Effector memory CD4-positive, alpha-beta T cell (primary cell): ENCODE data around the gene MTX3.

Experiments
- DNase-seq, 3 donors: peaks; one replicate each; pipeline ENCODE4 v3.0.0-alpha.2; 2020
- H3K27ac ChIP-seq: 2 replicates; pipeline ENCODE4 v1.7.0; 2013; ENCODE audit warnings: mild to moderate bottlenecking, low read length, moderate library complexity; ENCODE audit not compliant: insufficient read depth, poor library complexity, severe bottlenecking
- H3K27me3 ChIP-seq: replicated peaks from 2 replicates; pipeline ENCODE4 v1.7.0; 2013; ENCODE audit warnings: mild to moderate bottlenecking, low read length; ENCODE audit not compliant: insufficient read depth, control insufficient read depth, poor library complexity, severe bottlenecking
- H3K36me3 ChIP-seq: 2 replicates; pipeline ENCODE4 v1.7.0; 2013; ENCODE audit warnings: mild to moderate bottlenecking, low read length, moderate library complexity; ENCODE audit not compliant: control insufficient read depth, insufficient read depth
- H3K4me1 ChIP-seq: 2 replicates; pipeline ENCODE4 v1.7.0; 2013; ENCODE audit warnings: low read length, mild to moderate bottlenecking; ENCODE audit not compliant: control insufficient read depth, insufficient read depth, poor library complexity, severe bottlenecking
- H3K4me3 ChIP-seq: 2 replicates; pipeline ENCODE4 v1.7.0; 2013; ENCODE audit warnings: low read length, low read depth, mild to moderate bottlenecking; ENCODE audit not compliant: insufficient read depth, poor library complexity, severe bottlenecking
- H3K9me3 ChIP-seq: 2 replicates; pipeline ENCODE4 v1.7.0; 2013; ENCODE audit warnings: mild to moderate bottlenecking, low read length, moderate library complexity; ENCODE audit not compliant: control insufficient read depth

Gene MTX3

DNA sequence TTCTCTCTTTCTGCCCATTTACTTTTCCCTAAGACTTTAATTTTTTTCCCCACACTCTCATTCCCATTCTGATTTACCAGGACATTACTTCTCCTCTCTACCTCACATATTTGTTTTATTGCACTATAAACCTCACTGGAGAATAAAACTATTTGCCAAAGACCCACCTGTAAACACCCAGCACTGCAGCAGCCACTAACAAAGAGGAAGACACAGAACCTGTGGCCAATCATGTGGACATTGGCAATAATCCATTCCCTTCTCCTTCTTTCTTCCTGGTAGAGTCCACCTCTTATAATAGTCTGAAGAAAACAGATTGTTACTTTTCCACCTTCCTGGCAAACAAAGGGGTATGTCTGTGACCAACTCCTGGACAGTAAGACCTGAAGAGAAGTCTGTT lies 35.8 kb upstream of the MTX3 start:
- no peaks in the 10 kb centered on the region for H3K36me3 ChIP-seq
- H3K4me1 ChIP-seq, result no peaks in the 10 kb centered on the region
- no peaks in the 10 kb centered on the region for H3K27me3 ChIP-seq
- no peaks in the 10 kb centered on the region for H3K9me3 ChIP-seq
- no peak overlapping the region for H3K4me3 ChIP-seq
- no peak for DNase-seq
- H3K27ac ChIP-seq, result no peak overlapping the region

DNA sequence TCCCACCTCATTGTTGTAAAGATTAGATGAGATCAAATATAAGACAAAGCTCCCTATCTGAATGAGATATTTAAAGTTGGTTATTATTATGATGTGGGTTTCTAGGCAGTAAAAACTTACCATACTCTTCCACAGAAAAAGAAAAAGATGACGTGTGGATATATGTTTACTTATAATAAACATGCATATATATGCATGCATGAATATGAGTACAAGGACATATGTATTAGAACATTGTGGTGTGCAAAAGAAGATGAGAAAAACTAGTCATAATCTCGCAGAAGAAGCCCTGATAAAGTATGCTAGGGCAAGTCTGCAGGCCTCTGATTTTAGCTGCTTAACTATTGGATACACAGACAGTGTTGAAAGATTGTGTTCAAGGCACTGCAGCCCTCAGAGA lies 34.0 kb upstream of the MTX3 start:
- no peaks in the 10 kb centered on the region for H3K9me3 ChIP-seq
- no peaks in the 10 kb centered on the region for H3K4me1 ChIP-seq
- H3K4me3 ChIP-seq, result no peak overlapping the region
- H3K27ac ChIP-seq, result no peak overlapping the region
- H3K36me3 ChIP-seq, result no peaks in the 10 kb centered on the region
- no peak for DNase-seq
- no peaks in the 10 kb centered on the region for H3K27me3 ChIP-seq

DNA sequence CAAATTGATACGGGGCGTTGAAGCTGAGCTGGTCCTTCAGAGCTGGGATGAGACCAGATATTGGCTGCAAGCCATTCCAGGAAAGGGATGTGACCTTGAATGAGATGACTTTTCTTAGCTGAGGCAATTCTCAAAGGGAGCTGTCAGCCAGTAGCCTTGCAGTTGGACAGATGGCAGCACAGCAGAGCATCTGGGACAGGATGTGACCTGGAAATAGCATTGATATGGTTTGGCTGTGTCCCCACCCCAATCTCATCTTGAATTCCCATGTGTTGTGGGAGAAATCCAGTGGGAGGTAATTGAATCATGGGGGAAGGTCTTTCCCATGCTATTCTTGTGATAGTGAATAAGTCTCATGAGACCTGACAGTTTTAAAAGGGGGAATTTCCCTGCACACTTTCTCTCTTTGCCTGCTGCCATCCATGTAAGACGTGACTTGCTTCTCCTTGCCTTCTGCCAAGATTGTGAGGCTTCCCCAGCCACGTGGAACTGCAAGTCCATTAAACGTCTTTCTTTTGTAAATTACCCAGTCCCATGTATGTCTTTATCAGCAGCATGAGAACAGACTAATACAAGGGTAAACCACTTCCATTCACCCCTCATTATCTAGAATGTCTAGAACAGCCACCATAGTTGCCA lies 19.8 kb upstream of the MTX3 start:
- DNase-seq, result no peak

DNA sequence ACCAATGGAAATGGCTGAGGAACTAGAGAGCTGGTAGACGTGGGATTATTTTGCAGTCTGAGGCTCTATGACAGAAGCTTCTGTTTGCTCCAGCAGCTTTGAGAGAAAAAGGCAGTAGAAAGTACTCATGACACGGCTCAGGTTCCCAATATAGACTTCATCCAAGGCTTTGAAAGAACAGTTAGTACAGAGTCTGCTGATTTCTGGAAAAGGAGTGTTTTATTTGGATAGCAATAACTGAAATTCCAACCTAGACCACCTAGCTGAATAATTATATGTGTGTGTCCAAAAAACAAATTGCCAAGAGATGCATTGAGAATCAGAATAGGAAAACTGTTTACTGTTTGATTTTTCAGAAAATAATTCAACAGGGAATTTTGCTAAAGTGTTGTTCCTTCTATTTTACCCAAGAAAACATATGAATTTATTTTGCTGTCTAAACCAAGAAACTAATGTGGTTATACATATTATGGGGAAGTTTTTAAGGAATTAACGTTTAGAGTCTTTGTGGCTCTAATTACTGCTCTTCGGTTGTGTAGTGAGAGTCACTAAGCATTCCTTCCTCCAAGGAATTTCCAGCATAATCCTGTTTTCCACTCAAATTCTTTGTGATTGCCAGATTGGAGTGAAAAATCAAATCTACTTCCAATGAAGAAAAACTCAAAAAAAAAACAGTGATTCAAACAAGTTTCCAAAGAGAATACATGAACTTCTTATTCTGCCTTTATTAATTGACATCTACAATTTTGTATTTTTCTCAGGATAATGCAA lies 18.1 kb upstream of the MTX3 start:
- Histone ChIP-seq H3K4me1 (no peaks in the 10 kb centered on the region), H3K36me3 (no peaks in the 10 kb centered on the region), H3K9me3 (no peaks in the 10 kb centered on the region), H3K27me3 (no peaks in the 10 kb centered on the region), H3K27ac (no peak overlapping the region), H3K4me3 (no peak overlapping the region)
- DNase-seq, result no peak

More for the DNA sequence above, 19.8 kb upstream of the MTX3 start:
- Histone ChIP-seq H3K36me3 (no peaks in the 10 kb centered on the region), H3K27me3 (no peaks in the 10 kb centered on the region), H3K4me1 (no peaks in the 10 kb centered on the region), H3K4me3 (no peak overlapping the region), H3K9me3 (no peaks in the 10 kb centered on the region), H3K27ac (no peak overlapping the region)

DNA sequence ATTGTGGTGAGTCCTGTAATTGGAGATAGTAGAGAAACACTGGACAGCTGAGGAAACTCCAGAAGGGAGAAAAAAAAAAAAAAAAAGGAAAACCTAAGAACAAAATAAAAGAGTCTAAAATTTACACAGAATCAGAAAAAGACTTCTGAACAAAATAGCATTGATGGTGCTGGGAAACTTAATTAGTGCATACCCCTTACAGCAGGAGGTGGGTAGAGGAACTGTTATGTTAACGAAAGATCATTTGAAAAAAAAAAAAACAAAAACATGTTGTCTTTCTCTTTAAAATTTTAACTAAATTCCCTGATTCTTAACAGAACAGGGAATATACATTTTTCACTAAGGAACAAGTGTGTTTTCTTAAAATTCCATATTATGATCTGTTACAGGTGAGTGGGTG lies 11.6 kb upstream of the MTX3 start:
- Histone ChIP-seq H3K27me3 (no peaks in the 10 kb centered on the region), H3K4me3 (no peak overlapping the region), H3K27ac (no peak overlapping the region), H3K9me3 (no peaks in the 10 kb centered on the region), H3K4me1 (no peaks in the 10 kb centered on the region), H3K36me3 (no peaks in the 10 kb centered on the region)
- DNase-seq, result no peak

DNA sequence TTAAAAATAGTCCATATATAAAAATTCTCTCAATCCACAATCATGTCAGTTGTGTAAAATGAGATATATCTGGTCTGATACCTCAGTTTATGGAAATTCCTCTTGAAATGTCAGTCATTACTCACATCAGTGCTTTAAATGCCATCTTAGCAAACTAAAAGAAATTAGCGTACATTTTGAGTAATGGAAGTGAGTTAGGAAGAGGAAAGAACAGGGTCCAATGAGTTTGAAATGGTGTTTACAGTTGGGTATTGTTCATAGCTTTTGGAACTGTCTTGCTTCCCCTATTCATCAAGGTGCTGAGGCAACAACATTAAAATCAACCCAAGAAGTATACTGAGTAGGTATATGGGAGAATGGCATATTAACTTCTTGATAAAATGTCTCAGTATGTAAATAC lies 8.7 kb upstream of the MTX3 start:
- H3K4me3 ChIP-seq, result no peak overlapping the region
- no peaks in the 10 kb centered on the region for H3K4me1 ChIP-seq
- no peaks in the 10 kb centered on the region for H3K27me3 ChIP-seq
- no peaks in the 10 kb centered on the region for H3K36me3 ChIP-seq
- H3K9me3 ChIP-seq, result no peaks in the 10 kb centered on the region
- H3K27ac ChIP-seq, result no peak overlapping the region
- DNase-seq, result no peak

DNA sequence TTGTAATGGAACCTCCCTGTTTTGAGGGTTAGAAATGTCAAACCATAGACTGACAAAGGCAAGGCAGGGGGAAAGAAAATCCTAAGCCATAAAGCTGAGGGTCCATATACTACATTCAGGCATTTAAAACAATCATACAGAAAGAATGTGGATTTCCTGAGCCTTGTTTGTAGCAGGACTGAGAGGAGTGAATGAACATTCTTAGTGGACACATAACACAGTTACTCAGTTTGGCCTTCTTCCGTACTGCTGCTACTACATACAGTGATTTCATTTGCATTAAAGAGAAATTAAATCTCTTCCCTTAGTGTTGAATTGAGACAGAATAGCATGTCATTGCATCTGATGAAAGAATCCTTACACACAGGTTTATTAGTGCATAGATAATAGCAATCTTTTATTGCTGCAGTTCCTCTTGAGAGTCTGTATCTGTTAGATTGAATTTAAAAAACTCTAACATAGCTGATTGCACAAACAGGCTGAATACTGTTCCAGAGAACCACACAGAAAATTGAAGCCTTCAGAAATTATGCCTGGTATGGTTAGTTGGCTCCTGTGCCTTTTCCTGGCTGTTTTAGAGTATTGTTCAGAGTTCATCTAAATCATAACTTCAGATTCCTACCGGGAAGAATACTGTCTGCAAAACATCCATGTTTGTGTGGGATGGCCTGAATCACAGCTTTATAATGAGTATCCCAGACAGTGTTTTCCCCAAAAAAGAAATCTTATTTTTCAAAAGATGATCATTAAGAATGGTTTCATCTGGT lies 2.0 kb upstream of the MTX3 start:
- no peak overlapping the region for H3K4me3 ChIP-seq
- no peak overlapping the region for H3K27ac ChIP-seq
- no peaks in the 10 kb centered on the region for H3K9me3 ChIP-seq
- peaks cover 6% of the 10 kb centered on the region for H3K36me3 ChIP-seq
- DNase-seq, result no peak
- no peaks in the 10 kb centered on the region for H3K27me3 ChIP-seq
- H3K4me1 ChIP-seq, result peaks cover 6% of the 10 kb centered on the region

DNA sequence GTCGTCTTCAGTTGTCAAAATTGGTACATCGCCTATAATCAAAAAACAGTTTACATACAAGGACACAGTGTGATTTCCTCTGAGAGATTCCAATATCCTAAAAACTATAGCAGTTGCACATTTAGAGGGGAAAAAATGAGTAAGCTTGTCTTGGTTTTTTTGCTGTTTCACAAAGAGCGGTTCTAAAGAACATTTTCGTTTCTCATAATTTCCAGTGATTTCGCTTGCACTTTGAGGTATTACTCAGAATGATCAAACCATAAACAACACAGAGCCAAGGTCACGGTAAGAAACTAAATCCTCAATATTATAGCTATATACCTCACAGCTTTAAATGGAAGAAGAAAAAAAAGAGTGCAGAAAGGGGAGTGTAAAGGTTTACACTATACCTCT lies 861 bp downstream of the MTX3 start:
- peaks cover 20% of the 10 kb centered on the region for H3K36me3 ChIP-seq
- H3K27ac ChIP-seq, result peak overlapping the region; percentile 74
- DNase-seq, result no peak
- peak overlapping the region; percentile 89 for H3K4me3 ChIP-seq
- peaks cover 6% of the 10 kb centered on the region for H3K4me1 ChIP-seq
- H3K27me3 ChIP-seq, result no peaks in the 10 kb centered on the region
- H3K9me3 ChIP-seq, result no peaks in the 10 kb centered on the region

DNA sequence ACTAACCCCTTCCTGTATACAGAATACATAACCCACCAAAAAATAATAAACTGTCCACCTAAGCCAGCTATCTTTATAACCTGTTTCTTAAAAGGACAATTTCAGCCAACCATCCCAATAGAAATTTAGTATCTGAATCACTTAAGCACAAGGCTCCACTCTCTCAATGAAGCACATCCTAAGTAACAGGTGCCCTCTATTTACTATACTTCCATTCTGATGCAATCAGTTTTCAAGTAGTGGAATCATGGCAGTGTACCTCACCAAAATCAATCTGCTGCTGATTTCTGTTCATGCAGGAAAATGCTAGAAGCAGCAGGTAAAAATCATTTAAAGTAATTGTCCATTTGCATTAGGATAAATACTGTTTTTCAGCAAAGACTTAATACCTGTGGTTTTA lies 4.8 kb downstream of the MTX3 start:
- Histone ChIP-seq H3K36me3 (peaks cover 47% of the 10 kb centered on the region), H3K27ac (no peak overlapping the region), H3K4me3 (no peak overlapping the region), H3K4me1 (peaks cover 3% of the 10 kb centered on the region), H3K9me3 (no peaks in the 10 kb centered on the region), H3K27me3 (no peaks in the 10 kb centered on the region)
- no peak for DNase-seq

DNA sequence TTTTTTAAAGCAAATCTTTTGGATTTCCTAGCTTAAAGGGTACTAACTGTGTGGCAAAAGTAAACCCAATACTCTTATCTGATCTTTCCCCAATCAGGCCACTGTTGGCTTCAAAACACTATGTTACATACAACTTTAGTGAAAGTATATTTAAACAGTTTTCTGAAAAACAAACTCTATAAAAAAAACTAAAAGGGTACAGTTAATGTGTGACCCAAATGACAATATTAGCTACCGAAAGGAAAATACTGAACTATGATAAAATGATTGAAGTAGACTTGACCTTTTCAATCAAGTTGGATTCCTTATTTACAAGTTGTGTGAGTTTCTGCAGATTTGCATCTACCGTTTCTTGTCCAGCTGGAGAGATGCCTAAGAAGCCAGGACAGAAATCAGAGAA lies 5.8 kb downstream of the MTX3 start:
- Histone ChIP-seq H3K36me3 (peaks cover 47% of the 10 kb centered on the region), H3K4me1 (peaks cover 5% of the 10 kb centered on the region)

More for the DNA sequence above, 5.8 kb downstream of the MTX3 start:
- H3K27ac ChIP-seq, result no peak overlapping the region
- no peak overlapping the region for H3K4me3 ChIP-seq
- DNase-seq, result no peak
- no peaks in the 10 kb centered on the region for H3K9me3 ChIP-seq
- H3K27me3 ChIP-seq, result no peaks in the 10 kb centered on the region
